Lung (tissue), 12 donors: ENCODE data around the gene HSPA13. TPM values are rescaled to one million over a fixed set of nuclear protein-coding genes. Genes with fewer than 3 reads are reported as not detected.

Experiments used
- ATAC-seq: fragments of 200-7000 bp; cut with Tn5 transposase; one replicate; pipeline ENCODE4 v1.9.1; 2020; ENCODE audit warnings: moderate number of reproducible peaks; ENCODE audit not compliant: insufficient read depth, low FRiP score
- DNase-seq, 3 donors: peaks; one replicate each; pipeline ENCODE4 v3.0.0-alpha.2; 2013 to 2017
- H3K27ac ChIP-seq, 2 donors: one replicate each; pipeline ENCODE4 v1.5.1; 2013; ENCODE audit warnings: mild to moderate bottlenecking in 2 of 2, moderate library complexity in 2 of 2, control low read depth in 1 of 2, inconsistent platforms in 1 of 2, low read depth in 1 of 2, low read length in 1 of 2
- H3K27me3 ChIP-seq, 3 donors: one replicate each; pipeline ENCODE4 v1.5.1; 2013; ENCODE audit warnings: low read length in 2 of 3; ENCODE audit not compliant: control insufficient read depth in 3 of 3, insufficient read depth in 3 of 3
- H3K36me3 ChIP-seq, 4 donors: one replicate each; pipeline ENCODE4 v1.5.1; 2013; ENCODE audit warnings: low read length in 4 of 4, mild to moderate bottlenecking in 1 of 4, moderate library complexity in 1 of 4; ENCODE audit not compliant: control insufficient read depth in 4 of 4, insufficient read depth in 4 of 4
- H3K4me1 ChIP-seq, 5 donors: one replicate each; pipeline ENCODE4 v1.5.1; 2013; ENCODE audit warnings: low read length in 5 of 5, mild to moderate bottlenecking in 2 of 5, moderate library complexity in 1 of 5; ENCODE audit not compliant: control insufficient read depth in 5 of 5, insufficient read depth in 5 of 5
- H3K4me3 ChIP-seq: one replicate; pipeline ENCODE4 v1.5.1; 2013; ENCODE audit warnings: mild to moderate bottlenecking, control low read depth, moderate library complexity
- H3K9ac ChIP-seq, 2 donors: one replicate each; pipeline ENCODE4 v1.5.1; 2013; ENCODE audit warnings: low read length in 2 of 2, control low read depth in 1 of 2; ENCODE audit not compliant: insufficient read depth in 1 of 2
- H3K9me3 ChIP-seq, 4 donors: one replicate each; pipeline ENCODE4 v1.5.1; 2013; ENCODE audit warnings: low read length in 3 of 4, mild to moderate bottlenecking in 1 of 4, moderate library complexity in 1 of 4; ENCODE audit not compliant: control insufficient read depth in 4 of 4, insufficient read depth in 3 of 4
- WGBS, 2 donors: extraction: QIAGEN DNeasy Blood & Tissue Kit; methylation state at CpG; one replicate each; pipeline ENCODE4 v1.1.7; 2013; 5-methylcytosine and 5-hydroxymethylcytosine counted together
- polyA plus RNA-seq, 2 donors: library from polyadenylated mRNA; stranded (reverse); fragments of 200-250 nt; gene quantifications; one replicate each; pipeline ENCODE4 v1.2.1, GENCODE V29; 2013
- total RNA-seq, 2 donors: library from RNA; depleted of rRNA in 1 of 2; stranded (reverse); fragments of >200 nt in 1 of 2; gene quantifications; one replicate each; pipeline ENCODE4 v1.2.1, GENCODE V29; 2014 to 2021
- TF ChIP-seq, protein P1 (sequence below): IDR thresholded peaks from 2 replicates; pipeline ENCODE4 v1.5.1; 2012; ENCODE audit warnings: mild to moderate bottlenecking; ENCODE audit errors: control extremely low read depth, extremely low read depth
- donor health status: control.
- donor health status: control.
- donor health status: Bipolar disorder and iron deficiency.
- donor health status: healthy.
- donor health status: DM: yes; HTN: yes; CAD: no.

The HSPA13 gene
- total and polyA plus RNA-seq, 4 donors, result 5.1 to 33.9 (median 21.5) TPM

DNA sequence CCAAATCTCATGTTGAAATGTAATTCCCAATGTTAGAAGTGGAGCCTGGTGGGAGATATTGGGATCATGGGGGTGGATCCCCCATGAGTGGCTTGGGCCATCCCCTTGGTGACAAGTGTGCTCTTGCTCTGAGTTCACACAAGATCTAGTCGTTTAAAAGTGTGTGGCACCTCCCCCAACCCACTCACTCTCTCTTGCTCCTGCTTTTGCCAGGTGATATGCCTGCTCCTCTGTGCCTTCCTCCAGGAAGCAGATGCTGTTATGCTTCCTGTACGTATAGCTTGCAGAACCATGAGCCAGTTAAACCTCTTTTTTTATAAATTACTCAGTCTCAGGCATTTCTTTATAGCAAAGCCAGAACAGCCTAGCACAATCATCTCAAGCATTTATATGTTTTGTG is 23.0 kb upstream of the HSPA13 start:
- TF ChIP-seq, protein P1, sequence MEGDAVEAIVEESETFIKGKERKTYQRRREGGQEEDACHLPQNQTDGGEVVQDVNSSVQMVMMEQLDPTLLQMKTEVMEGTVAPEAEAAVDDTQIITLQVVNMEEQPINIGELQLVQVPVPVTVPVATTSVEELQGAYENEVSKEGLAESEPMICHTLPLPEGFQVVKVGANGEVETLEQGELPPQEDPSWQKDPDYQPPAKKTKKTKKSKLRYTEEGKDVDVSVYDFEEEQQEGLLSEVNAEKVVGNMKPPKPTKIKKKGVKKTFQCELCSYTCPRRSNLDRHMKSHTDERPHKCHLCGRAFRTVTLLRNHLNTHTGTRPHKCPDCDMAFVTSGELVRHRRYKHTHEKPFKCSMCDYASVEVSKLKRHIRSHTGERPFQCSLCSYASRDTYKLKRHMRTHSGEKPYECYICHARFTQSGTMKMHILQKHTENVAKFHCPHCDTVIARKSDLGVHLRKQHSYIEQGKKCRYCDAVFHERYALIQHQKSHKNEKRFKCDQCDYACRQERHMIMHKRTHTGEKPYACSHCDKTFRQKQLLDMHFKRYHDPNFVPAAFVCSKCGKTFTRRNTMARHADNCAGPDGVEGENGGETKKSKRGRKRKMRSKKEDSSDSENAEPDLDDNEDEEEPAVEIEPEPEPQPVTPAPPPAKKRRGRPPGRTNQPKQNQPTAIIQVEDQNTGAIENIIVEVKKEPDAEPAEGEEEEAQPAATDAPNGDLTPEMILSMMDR, result no peak
- H3K4me3 ChIP-seq, result no peak overlapping the region
- H3K27ac ChIP-seq, result no peak overlapping the region
- no peaks in the 10 kb centered on the region for H3K9me3 ChIP-seq
- H3K9ac ChIP-seq, result no peak overlapping the region
- H3K27me3 ChIP-seq, result no peaks in the 10 kb centered on the region
- DNase-seq (no peak), ATAC-seq (no peak)
- no peaks in the 10 kb centered on the region for H3K4me1 ChIP-seq
- 7 to 25% methylated on average over 2 of the region's 2 CpGs for WGBS, 2 donors
- no peaks in the 10 kb centered on the region for H3K36me3 ChIP-seq

DNA sequence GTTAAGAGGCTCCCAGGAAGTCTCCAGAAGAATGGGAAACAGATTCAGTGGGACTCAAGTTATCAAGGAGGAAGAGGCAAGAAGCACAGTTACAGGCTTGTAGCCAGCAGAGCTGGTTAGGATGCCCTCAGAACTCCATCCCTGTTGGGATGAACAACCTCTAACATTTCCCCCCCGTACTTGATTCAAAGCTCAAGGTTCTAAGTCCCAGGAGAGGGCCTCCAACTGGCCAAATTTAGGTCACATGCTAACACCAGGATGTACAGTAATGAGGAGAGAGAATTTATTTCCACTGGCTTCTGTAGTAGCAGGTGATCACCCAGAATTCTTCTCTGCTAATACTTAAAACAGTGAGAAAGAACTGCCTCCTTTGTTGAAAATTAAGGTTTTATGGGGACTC is 22.3 kb upstream of the HSPA13 start:
- Histone ChIP-seq H3K36me3 (no peaks in the 10 kb centered on the region), H3K9me3 (no peaks in the 10 kb centered on the region), H3K27ac (no peak overlapping the region), H3K27me3 (no peaks in the 10 kb centered on the region), H3K9ac (no peak overlapping the region), H3K4me1 (no peaks in the 10 kb centered on the region), H3K4me3 (no peak overlapping the region)
- TF ChIP-seq, protein P1, result no peak
- DNase-seq, result no peak
- 70 to 84% methylated on average over 1 of the region's 1 CpG for WGBS, 2 donors
- no peak for ATAC-seq

DNA sequence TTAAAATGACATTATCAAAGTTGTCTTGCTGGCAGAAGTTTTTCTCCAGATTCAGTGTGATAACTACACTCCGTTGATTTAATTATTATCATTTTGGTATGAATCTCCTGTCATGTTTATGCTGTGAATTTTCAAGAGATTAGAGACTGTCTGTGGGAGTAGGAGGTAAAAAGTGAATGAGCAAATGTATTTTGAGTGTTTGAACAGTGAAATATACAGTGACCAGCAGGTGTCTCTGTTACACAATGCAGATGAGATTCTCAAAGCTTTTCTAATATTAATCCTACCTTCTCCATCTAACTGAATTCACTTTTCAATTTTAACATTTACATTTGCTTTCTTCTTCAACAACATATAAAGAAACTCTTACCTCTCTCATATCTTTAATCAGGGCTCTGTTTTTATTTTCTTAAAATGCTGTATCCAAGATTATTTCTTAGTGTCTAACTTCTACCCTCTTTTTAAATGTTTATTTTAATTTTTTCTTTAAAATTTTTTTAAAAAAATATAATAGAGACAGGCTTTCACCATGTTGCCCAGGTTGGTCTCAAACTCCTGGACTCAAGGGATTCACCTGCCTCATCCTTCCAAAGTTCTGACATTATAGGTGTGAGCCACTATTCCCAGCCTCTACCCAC is 20.9 kb upstream of the HSPA13 start:
- TF ChIP-seq, protein P1, result peak; percentile 38
- H3K36me3 ChIP-seq, result no peaks in the 10 kb centered on the region
- H3K9me3 ChIP-seq, result no peaks in the 10 kb centered on the region
- H3K27me3 ChIP-seq, result no peaks in the 10 kb centered on the region
- H3K27ac ChIP-seq, result no peak overlapping the region
- H3K9ac ChIP-seq, result no peak overlapping the region
- DNase-seq (peak in 2 of 3 donors; percentile 52 to 64), ATAC-seq (no peak)
- no peaks in the 10 kb centered on the region for H3K4me1 ChIP-seq
- 47 to 55% methylated on average over 1 of the region's 1 CpG for WGBS, 2 donors
- H3K4me3 ChIP-seq, result no peak overlapping the region

DNA sequence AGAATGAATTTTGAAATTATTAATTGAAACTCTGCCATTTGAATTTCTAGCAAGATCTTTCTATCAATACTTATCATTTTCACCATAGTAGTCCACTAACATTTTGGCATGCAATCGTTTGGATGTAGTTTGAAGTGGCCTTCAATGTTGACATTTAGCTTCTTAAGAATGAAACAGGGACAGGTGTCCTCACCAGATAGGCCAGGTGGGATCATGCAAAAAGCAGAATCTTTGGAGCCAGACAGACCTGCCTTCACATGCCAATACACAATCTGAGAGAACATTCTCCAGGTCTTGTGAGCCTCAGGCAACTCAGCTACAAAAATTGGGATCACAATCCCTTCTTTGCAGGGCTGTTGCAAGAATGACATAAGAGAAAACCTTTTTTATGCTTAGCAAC is 18.3 kb upstream of the HSPA13 start:
- DNase-seq (no peak), ATAC-seq (no peak)
- Histone ChIP-seq H3K27ac (no peak overlapping the region), H3K4me3 (no peak overlapping the region), H3K9me3 (no peaks in the 10 kb centered on the region), H3K36me3 (no peaks in the 10 kb centered on the region), H3K9ac (no peak overlapping the region), H3K27me3 (no peaks in the 10 kb centered on the region), H3K4me1 (no peaks in the 10 kb centered on the region)
- TF ChIP-seq, protein P1, result no peak
- 49 to 60% methylated on average over 1 of the region's 1 CpG for WGBS, 2 donors
